HG02798 (cell line): Measurements from ENCODE around the gene MAST4.

Source experiments
- ATAC-seq: cut with Tn5 transposase; IDR thresholded peaks from one replicate; pipeline ENCODE4 v1.9.1; 2021; ENCODE audit warnings: mild to moderate bottlenecking; ENCODE audit not compliant: unreplicated experiment, poor library complexity

The MAST4 gene

GRCh38 chr5:66828046-66828547, 231.9 kb downstream of the MAST4 start:
- no peak for ATAC-seq

DNA sequence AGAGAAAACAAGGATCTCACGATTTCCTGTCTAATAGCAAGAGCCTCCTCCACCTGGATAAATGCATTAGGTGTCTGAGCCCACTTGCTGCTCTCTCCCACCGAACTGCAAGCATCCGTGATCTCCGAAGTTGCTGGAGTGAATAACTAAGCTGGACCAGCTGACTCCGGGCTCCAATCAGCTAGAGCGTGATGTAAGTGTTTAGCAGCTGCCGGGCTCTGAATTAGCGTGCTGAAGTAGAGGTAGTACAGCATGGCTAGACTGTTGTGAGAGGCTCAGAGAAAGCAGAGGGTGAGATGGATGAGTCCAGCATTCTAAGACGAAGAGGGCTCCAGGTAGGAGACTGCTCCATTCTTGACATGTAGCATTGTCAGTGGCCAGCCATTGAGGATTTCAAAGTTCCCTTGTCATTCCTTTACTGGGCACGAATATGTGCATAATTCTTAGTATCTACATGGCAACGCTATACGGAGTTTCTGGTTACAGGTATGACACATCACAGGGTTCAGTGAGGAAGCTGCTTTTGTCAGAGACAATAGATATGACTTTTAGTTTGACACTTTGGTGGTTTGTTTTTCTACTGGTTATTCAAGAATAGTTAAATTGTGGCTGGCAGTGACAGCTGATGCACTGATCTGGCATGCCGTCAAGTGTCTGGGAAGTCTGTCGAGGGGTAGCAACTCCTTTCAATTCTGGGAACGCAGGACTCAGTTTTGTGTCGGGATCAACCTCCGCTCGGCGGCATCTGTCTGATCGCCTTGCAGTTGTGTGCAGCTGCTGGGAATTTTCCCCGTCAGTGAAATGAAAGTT, 232.6 kb downstream of the MAST4 start:
- ATAC-seq: peak; percentile 82

- no peak for ATAC-seq
These were observed 233.1 kb downstream of the MAST4 start for GRCh38 chr5:66829358-66829674.

- no peak for ATAC-seq
These were observed 233.6 kb downstream of the MAST4 start for GRCh38 chr5:66829826-66830225.

- no peak for ATAC-seq
These were observed 234.4 kb downstream of the MAST4 start for GRCh38 chr5:66830636-66831035.

DNA sequence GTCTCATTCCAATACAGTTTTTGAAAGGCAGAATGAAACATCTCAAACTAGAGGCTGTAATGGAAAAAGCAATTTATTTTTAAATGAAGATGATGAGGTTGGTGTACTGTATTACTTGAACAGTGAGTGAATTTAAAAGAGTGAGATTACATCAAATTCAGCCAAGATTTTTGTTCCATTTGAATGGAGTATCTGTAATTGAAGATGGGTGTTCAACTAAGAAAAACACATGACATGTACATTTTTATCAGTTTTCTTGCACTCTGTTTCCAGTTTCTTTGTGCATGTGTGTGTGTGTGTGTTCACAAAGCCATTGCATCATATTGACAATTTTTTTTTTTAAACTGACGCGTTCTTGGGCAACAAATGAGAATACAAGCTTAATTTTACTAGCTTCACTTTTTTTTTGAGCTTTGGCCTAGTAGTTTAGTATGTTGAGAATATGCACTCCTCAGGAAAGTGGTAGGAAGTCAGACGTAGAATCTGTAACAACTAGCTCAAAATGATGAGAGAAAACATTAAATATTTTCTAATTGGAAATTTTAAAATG, 243.5 kb downstream of the MAST4 start:
- no peak for ATAC-seq

- ATAC-seq: peak; percentile 99
These were observed 244.4 kb downstream of the MAST4 start for GRCh38 chr5:66840511-66841013.

- no peak for ATAC-seq
These were observed 245.1 kb downstream of the MAST4 start for GRCh38 chr5:66841264-66841663.

DNA sequence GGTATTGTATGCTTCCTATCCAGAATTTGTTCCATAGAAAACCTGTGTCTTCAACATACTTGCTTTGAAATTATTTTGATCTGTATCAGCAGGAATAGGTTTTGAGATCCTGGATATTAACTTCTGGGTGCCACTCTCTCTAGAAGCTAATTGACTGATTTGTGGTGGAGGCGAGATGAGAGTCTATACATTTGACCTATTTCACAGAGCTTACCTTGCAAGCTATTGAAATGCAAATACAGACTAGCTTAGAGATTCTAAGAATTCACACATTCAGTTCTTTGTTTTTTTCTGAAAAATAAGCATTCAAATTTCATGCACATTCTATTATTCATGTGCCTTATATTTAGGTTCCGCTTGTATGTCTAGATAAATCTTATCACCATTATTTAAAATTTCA, 246.3 kb downstream of the MAST4 start:
- ATAC-seq: no peak

- ATAC-seq: no peak
These were observed 246.9 kb downstream of the MAST4 start for GRCh38 chr5:66843065-66843464.

DNA sequence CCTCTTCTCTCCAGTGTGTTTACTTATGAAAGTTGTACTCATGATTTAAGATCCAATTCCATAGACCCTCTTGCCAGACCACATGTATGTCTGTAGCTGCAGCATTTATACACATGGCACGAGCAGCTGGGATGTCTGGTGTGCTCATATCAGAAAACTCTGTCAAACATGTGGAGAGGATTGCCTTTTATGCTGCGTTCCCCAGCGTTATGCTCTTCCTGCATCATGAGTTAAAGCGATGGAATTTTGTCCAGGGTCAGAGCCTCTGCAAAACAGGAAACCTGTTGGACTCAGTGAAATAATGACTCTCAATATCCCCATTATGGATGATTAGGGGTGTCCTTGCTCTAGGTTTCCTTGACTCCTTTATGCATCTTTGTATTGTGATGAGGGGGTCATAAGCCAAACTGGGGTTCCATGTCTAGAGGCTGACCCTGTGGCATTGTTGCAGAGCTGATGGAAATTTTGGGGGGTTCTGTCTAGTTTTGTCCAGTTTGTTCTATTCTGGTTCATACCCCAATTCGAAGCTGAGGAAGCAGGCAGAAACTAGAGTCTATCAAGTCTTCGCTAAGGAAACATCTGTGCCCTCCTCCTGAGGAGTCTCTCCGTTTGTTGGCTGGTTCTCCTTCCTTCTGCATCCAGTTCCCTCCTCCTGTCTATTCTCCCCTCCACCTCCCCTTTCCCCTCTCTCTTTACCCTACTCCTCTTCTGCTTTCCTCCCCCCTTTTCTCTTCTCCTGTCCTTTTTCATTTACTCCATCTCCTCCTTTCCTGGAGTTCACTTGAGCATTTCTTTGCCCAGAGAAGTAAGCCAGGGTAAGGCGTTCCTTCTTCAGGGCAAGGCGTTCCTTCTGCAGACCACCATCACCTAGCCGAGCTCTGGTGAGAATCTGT, 252.8 kb downstream of the MAST4 start:
- no peak for ATAC-seq

DNA sequence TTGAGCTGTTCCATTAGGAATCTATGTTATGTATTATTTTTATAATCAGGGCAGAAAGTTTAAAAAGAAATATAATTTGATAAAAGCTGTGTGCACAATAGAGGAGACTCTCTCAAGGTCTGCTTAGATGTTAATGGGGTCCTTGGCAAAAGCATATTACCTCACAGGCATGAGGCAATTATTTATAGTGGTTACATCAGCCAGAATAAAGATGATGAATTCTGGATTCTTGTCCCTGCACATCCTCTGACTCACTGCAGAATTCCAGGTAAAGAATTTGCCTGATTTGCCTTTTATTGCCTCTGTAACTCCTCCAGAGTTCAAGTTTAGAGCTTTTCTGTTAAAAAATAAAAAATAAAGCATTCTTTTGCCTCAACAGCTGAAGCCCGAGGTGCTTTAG, 253.6 kb downstream of the MAST4 start:
- ATAC-seq: no peak

DNA sequence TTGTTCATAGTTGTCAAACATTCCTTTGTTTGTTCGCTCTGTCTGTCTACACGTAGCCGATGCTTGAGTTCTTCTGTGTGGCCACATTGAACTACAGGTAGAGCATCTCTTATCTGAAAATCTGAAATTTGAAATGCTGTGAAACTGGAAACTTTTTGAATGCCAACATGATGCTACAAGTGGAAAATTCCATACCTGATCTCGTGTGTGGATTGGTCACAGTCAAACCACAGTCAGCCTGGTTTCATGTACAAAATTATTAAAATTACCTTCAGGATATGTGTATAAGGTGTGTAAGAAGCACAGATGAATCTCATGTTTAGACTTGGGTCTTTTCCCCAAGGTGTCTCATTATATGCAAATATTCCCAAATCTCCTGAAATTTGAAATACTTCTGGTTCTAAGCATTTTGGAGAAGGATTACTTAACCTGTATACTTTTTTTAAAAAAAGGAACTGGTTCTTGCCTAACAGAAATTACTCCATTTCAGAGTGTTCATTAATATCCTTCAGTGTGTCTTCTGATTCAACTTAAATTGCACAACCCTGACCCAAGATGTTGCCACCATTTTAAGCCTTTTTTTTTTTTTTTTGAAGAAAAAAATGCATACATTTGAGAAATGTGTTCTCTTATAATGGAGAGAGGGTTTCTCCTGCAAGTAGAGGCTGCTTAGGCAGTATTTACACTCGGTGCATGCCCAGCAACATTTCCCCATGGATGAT, 254.3 kb downstream of the MAST4 start:
- no peak for ATAC-seq

DNA sequence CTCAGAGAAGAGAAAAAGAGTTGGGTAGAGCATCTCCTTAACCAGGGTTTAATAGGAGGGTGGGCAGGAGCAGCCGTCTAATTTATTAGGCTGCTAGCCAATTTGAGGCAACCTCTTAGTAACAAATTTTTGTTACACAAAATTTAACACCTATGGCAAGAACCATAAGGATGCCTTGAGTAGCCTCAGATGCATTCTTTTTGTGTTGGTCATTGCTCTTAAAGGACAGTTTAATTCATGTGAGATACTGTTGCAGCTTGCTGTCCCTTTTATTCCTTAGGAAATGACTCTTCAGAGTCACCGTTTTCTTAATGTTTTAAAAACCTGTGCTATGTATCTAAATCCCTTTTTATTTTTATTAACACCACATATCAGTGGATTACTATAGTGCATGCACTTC, 255.1 kb downstream of the MAST4 start:
- ATAC-seq: no peak

DNA sequence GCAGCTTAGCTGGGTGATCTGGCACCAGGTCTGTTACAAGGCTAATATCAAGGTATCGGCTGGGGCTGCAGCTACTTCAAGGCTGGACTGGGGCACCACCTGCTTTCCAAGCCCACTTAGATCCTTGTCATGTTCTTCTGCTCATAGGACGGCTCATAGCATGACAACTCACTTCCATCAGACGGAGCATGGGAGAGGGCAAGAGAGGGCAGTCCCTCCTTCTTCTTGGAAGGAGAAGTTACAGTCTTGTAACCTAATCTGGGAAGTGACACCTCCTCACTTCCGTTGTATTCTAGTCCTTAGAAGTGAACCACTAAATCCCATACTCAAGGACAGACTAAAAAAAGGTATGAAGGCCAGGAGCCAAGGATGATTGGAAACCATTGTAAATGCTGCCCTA, 258.2 kb downstream of the MAST4 start:
- ATAC-seq: no peak

GRCh38 chr5:66856041-66856805, 260.0 kb downstream of the MAST4 start:
- no peak for ATAC-seq

- ATAC-seq: no peak
These were observed 263.3 kb downstream of the MAST4 start for GRCh38 chr5:66859526-66859925.

DNA sequence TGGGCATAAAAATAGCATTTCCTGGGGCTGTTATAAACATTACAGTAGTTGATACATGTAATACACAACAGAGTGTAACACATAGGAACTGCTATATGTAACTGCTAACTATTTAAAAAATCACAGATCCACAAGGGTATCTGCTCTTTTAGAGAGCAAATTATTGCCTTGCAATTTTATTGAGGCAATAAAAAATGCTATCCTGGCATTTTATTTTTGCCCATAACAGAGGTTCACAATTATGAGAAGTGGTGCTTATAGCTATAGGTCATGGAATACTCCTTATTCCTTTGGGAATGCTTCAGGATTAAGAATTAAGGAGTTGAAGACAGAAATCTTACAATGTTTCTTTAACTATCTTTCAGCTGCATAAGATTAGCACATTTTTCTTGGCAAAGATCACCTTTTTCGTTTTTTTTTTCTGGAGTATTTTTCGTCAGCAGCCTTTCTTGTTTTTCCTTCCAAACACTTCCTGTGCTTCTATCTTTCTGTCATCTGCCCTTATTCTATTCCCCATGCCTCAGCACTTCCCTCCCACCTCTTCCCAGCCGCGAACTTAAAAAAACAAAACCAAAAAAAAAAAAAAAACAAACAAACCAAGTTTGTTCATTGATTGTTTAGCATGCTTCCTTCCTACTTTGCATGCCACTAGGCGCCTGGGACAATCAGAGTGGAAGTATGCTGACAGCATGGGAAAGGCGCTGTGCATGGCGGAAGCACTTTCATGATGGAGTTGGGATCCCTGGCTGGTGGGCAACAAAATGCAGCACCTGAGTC, 264.2 kb downstream of the MAST4 start:
- no peak for ATAC-seq

DNA sequence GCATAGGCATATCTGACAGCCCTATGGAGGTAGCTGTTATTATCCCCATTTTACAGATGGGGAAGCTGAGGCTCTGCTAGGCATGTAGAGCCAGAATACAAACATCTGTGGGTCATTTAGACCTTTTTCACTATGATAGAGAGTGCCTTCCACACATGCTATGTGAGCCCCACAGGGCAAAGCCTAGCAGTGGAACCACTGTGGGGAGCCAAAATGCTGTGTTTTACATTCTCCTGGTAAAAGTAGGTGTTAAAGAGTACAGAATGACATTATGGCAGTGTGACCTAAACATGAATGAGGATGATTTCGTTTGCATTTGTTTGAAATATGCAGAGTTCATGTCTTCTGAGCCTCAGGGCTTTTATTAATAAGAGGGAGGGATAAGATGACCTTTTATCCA, 265.2 kb downstream of the MAST4 start:
- no peak for ATAC-seq
